HFFc6 (cell line): Measurements from ENCODE around the gene USP2. TPM values are rescaled to one million over a fixed set of nuclear protein-coding genes. Genes with fewer than 3 reads are reported as not detected.
A peak's percentile ranks its signal among the peaks of the same experiment; 100 is the strongest.

Experiments used
- DNase-seq: peaks from one replicate; pipeline ENCODE4 v3.0.0-alpha.2; 2018
- H3K27ac Mint-ChIP-seq: 2 replicates; pipeline ENCODE4 v1.8.0; 2020; ENCODE audit warnings: mild to moderate bottlenecking, mixed read lengths
- H3K27me3 Mint-ChIP-seq: 2 replicates; pipeline ENCODE4 v1.8.0; 2021; ENCODE audit warnings: mild to moderate bottlenecking, moderate library complexity, mixed read lengths; ENCODE audit not compliant: insufficient read depth
- H3K36me3 Mint-ChIP-seq: 2 replicates; pipeline ENCODE4 v1.8.0; 2021; ENCODE audit warnings: low read depth, mixed read lengths
- H3K4me1 Mint-ChIP-seq: 2 replicates; pipeline ENCODE4 v1.8.0; 2020; ENCODE audit warnings: low read depth, mixed read lengths
- H3K4me3 Mint-ChIP-seq: 2 replicates; pipeline ENCODE4 v1.8.0; 2020; ENCODE audit warnings: mild to moderate bottlenecking, moderate library complexity, mixed read lengths
- H3K9me3 Mint-ChIP-seq: 2 replicates; pipeline ENCODE4 v1.8.0; 2020; ENCODE audit warnings: mild to moderate bottlenecking, mixed read lengths
- total RNA-seq, 6 experiments: library from RNA; stranded (reverse); fragmentation: NEBNext Ultra II Directional; extraction: Animal tissue kit (Norgen Biotek cat#: 25700); gene quantifications; 2 replicates in 1 of 6; 3 replicates in 5 of 6; pipeline ENCODE4 v1.2.3, GENCODE V29; 2021
- TF ChIP-seq, protein P1 (sequence below): fragments of 200-600 bp; sonication (generic); IDR thresholded peaks from 2 replicates; pipeline ENCODE4 v1.5.0; 2021; ENCODE audit warnings: antibody characterized with exemption, mild to moderate bottlenecking

Gene USP2
- total RNA-seq, 6 experiments from 2014 or later, result 0.32 to 0.71 (median 0.49) TPM

DNA sequence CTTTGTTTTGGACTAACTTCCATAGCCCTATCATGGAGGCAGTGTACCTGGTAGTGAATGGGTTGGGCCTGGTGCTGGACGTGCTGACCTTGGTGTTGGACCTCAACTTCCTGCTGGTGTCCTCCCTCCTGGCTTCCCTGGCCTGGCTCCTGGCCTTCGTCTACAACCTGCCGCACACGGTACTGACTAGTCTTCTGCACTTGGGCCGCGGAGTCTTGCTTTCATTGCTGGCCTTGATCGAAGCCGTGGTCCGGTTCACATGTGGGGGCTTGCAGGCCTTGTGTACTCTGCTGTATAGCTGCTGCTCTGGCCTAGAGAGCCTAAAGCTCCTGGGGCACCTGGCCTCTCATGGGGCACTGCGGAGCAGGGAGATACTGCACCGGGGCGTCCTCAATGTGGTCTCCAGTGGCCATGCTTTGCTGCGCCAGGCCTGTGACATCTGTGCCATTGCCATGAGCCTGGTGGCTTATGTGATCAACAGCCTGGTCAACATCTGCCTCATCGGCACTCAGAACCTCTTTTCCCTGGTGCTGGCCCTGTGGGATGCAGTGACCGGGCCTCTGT, 46.3 kb downstream of the USP2 start:
- Mint-ChIP-seq H3K9me3 (no peaks in the 10 kb centered on the region), H3K4me3 (peak overlapping the region; percentile 97), H3K4me1 (peaks cover 53% of the 10 kb centered on the region), H3K27me3 (peaks cover 8% of the 10 kb centered on the region; the same call in 1 of the 2 replicates), H3K27ac (peak overlapping the region; percentile 97), H3K36me3 (peaks cover 21% of the 10 kb centered on the region; the same call in 1 of the 2 replicates)
- TF ChIP-seq, protein P1, sequence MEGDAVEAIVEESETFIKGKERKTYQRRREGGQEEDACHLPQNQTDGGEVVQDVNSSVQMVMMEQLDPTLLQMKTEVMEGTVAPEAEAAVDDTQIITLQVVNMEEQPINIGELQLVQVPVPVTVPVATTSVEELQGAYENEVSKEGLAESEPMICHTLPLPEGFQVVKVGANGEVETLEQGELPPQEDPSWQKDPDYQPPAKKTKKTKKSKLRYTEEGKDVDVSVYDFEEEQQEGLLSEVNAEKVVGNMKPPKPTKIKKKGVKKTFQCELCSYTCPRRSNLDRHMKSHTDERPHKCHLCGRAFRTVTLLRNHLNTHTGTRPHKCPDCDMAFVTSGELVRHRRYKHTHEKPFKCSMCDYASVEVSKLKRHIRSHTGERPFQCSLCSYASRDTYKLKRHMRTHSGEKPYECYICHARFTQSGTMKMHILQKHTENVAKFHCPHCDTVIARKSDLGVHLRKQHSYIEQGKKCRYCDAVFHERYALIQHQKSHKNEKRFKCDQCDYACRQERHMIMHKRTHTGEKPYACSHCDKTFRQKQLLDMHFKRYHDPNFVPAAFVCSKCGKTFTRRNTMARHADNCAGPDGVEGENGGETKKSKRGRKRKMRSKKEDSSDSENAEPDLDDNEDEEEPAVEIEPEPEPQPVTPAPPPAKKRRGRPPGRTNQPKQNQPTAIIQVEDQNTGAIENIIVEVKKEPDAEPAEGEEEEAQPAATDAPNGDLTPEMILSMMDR, result no peak
- no peak for DNase-seq

DNA sequence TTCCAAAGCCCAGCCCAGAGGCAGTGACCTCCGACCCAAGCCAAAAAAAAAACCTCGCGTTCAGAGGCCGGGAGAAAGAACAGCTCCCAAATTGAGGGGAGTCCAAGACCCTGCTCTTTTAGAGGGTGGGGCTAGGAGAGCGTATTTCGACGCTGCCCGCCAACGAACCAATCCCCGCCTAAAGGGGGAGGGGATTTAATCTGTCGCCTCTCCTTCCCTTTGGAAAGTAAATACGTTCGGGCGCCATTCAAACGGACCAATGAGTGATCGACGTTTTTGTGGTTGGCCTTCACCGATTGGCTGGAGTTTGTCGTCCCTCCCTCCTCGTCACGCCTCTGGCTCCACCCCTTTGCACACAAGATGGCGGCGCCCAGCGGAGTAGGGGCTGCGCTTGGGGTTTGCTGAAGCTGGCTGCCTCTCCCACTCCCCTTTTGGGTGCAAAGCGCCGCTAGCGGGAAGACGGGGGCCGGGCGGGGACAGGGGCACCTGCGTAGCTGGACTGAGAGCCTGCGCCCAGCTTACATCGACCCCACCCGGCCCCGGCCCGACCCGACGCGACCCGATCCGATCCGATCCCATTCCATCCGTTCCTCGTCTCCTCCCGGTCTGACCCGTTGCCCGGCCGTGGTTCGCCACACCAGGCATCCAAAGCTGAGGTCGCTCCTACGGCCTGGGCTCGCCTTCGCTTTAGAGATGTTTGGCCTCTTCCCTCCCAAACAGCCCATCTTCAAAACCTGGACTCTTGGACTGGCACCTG, 47.1 kb downstream of the USP2 start, which contains the start of gene RNF26:
TSS of gene RNF26 (plus strand) at position 354 of the 757 bp plus-strand sequence. CDS start 596 bp downstream, outside the sequence.
- DNase-seq, result peak; percentile 96
- Mint-ChIP-seq H3K4me3 (peak within 1 kb of the TSS; percentile 97), H3K4me1 (peaks cover 52% of the 10 kb centered on the region), H3K36me3 (peaks cover 21% of the 10 kb centered on the region; the same call in 1 of the 2 replicates), H3K27me3 (peaks cover 8% of the 10 kb centered on the region; the same call in 1 of the 2 replicates), H3K9me3 (no peaks in the 10 kb centered on the region), H3K27ac (peak within 1 kb of the TSS; percentile 97)
- TF ChIP-seq, protein P1, result no peak

DNA sequence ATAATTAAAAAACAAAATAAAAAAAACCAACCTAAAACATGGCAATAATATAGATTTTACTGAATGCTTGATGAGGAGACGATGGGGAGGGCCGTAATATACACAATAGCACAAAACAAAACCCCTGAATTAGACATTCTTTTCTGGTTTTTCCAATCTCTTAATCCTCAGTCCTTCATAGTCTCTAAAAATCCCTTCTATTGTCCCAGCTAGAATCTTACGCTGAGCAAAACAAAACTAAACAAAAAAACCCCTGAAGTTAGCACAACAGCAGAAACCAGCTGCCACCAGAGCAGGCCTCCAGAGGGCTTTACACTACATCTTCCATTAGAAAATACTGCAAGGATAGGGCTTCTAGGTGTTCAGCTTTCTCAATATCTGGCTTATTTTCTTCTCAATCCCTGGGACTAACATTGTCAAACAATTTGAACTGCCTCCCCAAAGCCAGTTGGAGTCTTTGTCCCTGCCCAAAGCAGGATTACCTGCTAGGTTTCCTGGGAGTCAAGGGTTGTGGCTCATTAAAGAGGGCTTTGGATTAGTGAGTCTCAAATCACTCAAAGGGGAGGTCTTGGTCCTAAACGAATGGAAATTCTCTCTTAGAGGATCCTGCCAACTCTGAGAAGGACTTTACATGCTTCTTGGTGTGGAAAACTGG, 49.3 kb downstream of the USP2 start:
- Mint-ChIP-seq H3K4me3 (no peak overlapping the region), H3K36me3 (peaks cover 21% of the 10 kb centered on the region; the same call in 1 of the 2 replicates), H3K9me3 (no peaks in the 10 kb centered on the region), H3K27me3 (peaks cover 12% of the 10 kb centered on the region; the same call in 1 of the 2 replicates), H3K27ac (no peak overlapping the region), H3K4me1 (peaks cover 31% of the 10 kb centered on the region)
- TF ChIP-seq, protein P1, result no peak
- DNase-seq, result no peak

DNA sequence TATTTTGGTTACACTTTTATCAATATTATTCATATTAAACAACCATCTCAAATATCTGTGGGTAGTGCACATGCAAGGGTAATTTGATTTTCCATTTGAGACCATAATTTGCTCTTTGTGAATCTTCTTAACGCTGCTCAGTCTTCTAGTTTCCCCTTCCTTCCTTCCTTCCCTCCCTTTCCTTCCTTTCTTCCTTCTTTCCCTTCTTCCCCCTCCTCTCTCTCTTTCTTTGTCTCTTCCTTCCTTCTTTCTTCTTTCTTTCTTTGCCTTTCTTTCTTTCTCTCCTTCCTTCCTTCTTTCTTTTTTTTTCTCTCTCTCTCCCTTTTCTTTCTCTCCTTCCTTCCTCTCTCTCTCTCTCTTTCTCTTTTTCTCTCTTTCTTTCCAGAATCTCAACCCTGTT, 51.3 kb downstream of the USP2 start:
- Mint-ChIP-seq H3K36me3 (0 out of 2 replicates have a peak, but pooled peaks cover 7% of the 10 kb centered on the region), H3K27me3 (peaks cover 12% of the 10 kb centered on the region; the same call in 1 of the 2 replicates), H3K27ac (no peak overlapping the region), H3K4me3 (no peak overlapping the region), H3K4me1 (peaks cover 11% of the 10 kb centered on the region), H3K9me3 (no peaks in the 10 kb centered on the region)
- no peak for DNase-seq
- TF ChIP-seq, protein P1, result no peak

DNA sequence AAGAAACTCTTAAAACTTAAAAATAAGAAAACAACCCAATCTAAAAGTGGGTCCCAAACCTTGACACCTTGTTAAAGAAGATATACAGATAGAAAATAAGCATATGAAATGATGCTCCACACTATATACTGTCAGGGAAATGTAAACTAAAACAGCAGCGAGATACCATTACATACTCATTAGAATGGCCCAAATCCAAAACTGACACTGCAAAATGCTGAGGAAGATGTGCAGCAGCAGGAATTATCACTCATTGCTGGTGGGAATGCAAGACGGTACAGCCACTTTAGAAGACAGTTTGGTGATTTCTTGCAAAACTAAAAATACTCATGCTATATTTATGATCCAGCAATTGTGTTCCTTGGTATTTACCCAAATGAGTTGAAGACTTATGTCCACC, 52.2 kb downstream of the USP2 start:
- DNase-seq, result no peak
- H3K4me1 Mint-ChIP-seq, result peaks cover 6% of the 10 kb centered on the region
- H3K9me3 Mint-ChIP-seq, result no peaks in the 10 kb centered on the region
- H3K27ac Mint-ChIP-seq, result no peak overlapping the region
- TF ChIP-seq, protein P1, result no peak
- H3K27me3 Mint-ChIP-seq, result peaks cover 12% of the 10 kb centered on the region; the same call in 1 of the 2 replicates
- no peaks in the 10 kb centered on the region for H3K36me3 Mint-ChIP-seq
- H3K4me3 Mint-ChIP-seq, result no peak overlapping the region
